Measurements from ENCODE around the gene NDUFA5. TPM values are rescaled to one million over a fixed set of nuclear protein-coding genes. Genes with fewer than 3 reads are reported as not detected.
A peak's percentile ranks its signal among the peaks of the same experiment; 100 is the strongest.

NDUFA5 gene
- total and polyA plus RNA-seq, 8 donors, result 1.2 to 154 (median 108) TPM

GRCh38 chr7:123538189-123538714 is 19.4 kb downstream of the NDUFA5 start:
- WGBS, 5 donors, result 64 to 75% (median 68%) methylated on average over 7 of the region's 7 CpGs
- TF ChIP-seq POLR2AphosphoS5 (IDR thresholded peaks at IDR 0.05), result no peak
- no peak for TF ChIP-seq CTCF (IDR thresholded peaks at IDR 0.05)
- TF ChIP-seq EP300 (IDR thresholded peaks at IDR 0.05), result no peak
- TF ChIP-seq POLR2A (IDR thresholded peaks at IDR 0.05), result no peak
- Histone ChIP-seq H3K27me3 (peaks cover 0 to 10% (median 0%) of the 10 kb centered on the region in 3 donors), H3K36me3 (peaks cover 0 to 31% (median 7%) of the 10 kb centered on the region in 4 donors), H3K27ac (no peak overlapping the region), H3K9me3 (no peaks in the 10 kb centered on the region), H3K4me1 (peaks cover 5 to 24% (median 11%) of the 10 kb centered on the region in 4 donors), H3K4me3 (no peak overlapping the region)
- intact Hi-C loops (cut with DNase I; ENCODE audit: low total_unique reads), result no loop called here
- DNase-seq, result no peak

- H3K27ac ChIP-seq, result no peak overlapping the region
- no peak overlapping the region for H3K4me3 ChIP-seq
- H3K36me3 ChIP-seq, result peaks cover 0 to 25% (median 5%) of the 10 kb centered on the region in 4 donors
- no peaks in the 10 kb centered on the region for H3K9me3 ChIP-seq
- peak in 1 of 2 donors; percentile 25 for DNase-seq
- intact Hi-C loops (cut with DNase I; ENCODE audit: low total_unique reads), result no loop called here
- peaks cover 5 to 31% (median 15%) of the 10 kb centered on the region in 4 donors for H3K4me1 ChIP-seq
- peaks cover 0 to 22% (median 8%) of the 10 kb centered on the region in 3 donors for H3K27me3 ChIP-seq
- TF ChIP-seq POLR2AphosphoS5 (IDR thresholded peaks at IDR 0.05) (no peak), EP300 (IDR thresholded peaks at IDR 0.05) (no peak), CTCF (IDR thresholded peaks at IDR 0.05) (peak in 4 of 7 experiments; percentile 19 to 53 (median 30)), POLR2A (IDR thresholded peaks at IDR 0.05) (no peak)
- 24 to 43% (median 28%) methylated on average over 3 of the region's 3 CpGs for WGBS, 5 donors
Observed at GRCh38 chr7:123537026-123537642, 20.5 kb downstream of the NDUFA5 start.

- 90 to 95% (median 93%) methylated on average over 12 of the region's 12 CpGs for WGBS, 5 donors
- DNase-seq, result no peak
Observed at GRCh38 chr7:123535517-123535916, 22.1 kb downstream of the NDUFA5 start.

More at GRCh38 chr7:123535517-123535916, 22.1 kb downstream of the NDUFA5 start:
- H3K27me3 ChIP-seq, result peaks cover 0 to 29% (median 9%) of the 10 kb centered on the region in 3 donors
- intact Hi-C loops (cut with DNase I; ENCODE audit: low total_unique reads), result no loop called here
- peak overlapping the region in 4 of 5 donors; percentile 88 to 92 (median 89) for H3K27ac ChIP-seq
- H3K4me3 ChIP-seq, result peak overlapping the region; percentile 59 to 76 (median 66)
- peaks cover 5 to 31% (median 16%) of the 10 kb centered on the region in 4 donors for H3K4me1 ChIP-seq
- H3K9me3 ChIP-seq, result no peaks in the 10 kb centered on the region
- peaks cover 0 to 9% (median 2%) of the 10 kb centered on the region in 4 donors for H3K36me3 ChIP-seq
- TF ChIP-seq POLR2AphosphoS5 (IDR thresholded peaks at IDR 0.05), result no peak
- TF ChIP-seq EP300 (IDR thresholded peaks at IDR 0.05), result no peak
- TF ChIP-seq CTCF (IDR thresholded peaks at IDR 0.05), result no peak
- TF ChIP-seq POLR2A (IDR thresholded peaks at IDR 0.05), result no peak
